HT1080 (cell line): Measurements from ENCODE around the gene SULT4A1. TPM values are rescaled to one million over a fixed set of nuclear protein-coding genes. Genes with fewer than 3 reads are reported as not detected.
"Not testable (repeated sequence)": the region's sequence is repeated elsewhere in the genome, so short reads cannot be mapped to it uniquely, and the experiment has no call there.

Source experiments
- DNase-seq: peaks from one replicate; pipeline ENCODE4 v3.0.0-alpha.2; 2015; ENCODE audit warnings: low read depth
- total RNA-seq: library from RNA; depleted of rRNA; stranded (reverse); fragments of >200 nt; shearing (Covaris generic); gene quantifications from 2 replicates; pipeline ENCODE4 v1.2.3, GENCODE V29; 2014

Gene SULT4A1
- total RNA-seq, 1 experiment from 2014 or later: 0.26 TPM

- DNase-seq: no peak
Measured at GRCh38 chr22:43887391-43887790, 25.1 kb upstream of the SULT4A1 start.

- DNase-seq: no peak
Measured at GRCh38 chr22:43886231-43886630, 23.9 kb upstream of the SULT4A1 start.

- DNase-seq: no peak
Measured at GRCh38 chr22:43885786-43886185, 23.5 kb upstream of the SULT4A1 start.

GRCh38 chr22:43885319-43885671, 23.0 kb upstream of the SULT4A1 start:
- DNase-seq: no peak

GRCh38 chr22:43884600-43885318, 22.4 kb upstream of the SULT4A1 start:
- DNase-seq: no peak

GRCh38 chr22:43883719-43884415, 21.6 kb upstream of the SULT4A1 start:
- DNase-seq: no peak

GRCh38 chr22:43883012-43883661, 20.8 kb upstream of the SULT4A1 start:
- peak; percentile 83 for DNase-seq

- no peak for DNase-seq
Measured at GRCh38 chr22:43882122-43882767, 19.9 kb upstream of the SULT4A1 start.

- no peak for DNase-seq
Measured at GRCh38 chr22:43881091-43882061, 19.1 kb upstream of the SULT4A1 start.

- DNase-seq: no peak
Measured at GRCh38 chr22:43880541-43880991, 18.3 kb upstream of the SULT4A1 start.

GRCh38 chr22:43879901-43880540, 17.7 kb upstream of the SULT4A1 start:
- DNase-seq: no peak

- DNase-seq: no peak
Measured at GRCh38 chr22:43878831-43879550, 16.7 kb upstream of the SULT4A1 start.

GRCh38 chr22:43878079-43878795, 15.9 kb upstream of the SULT4A1 start:
- no peak for DNase-seq

- DNase-seq: no peak
Measured at GRCh38 chr22:43876866-43877509, 14.7 kb upstream of the SULT4A1 start.

- DNase-seq: no peak
Measured at GRCh38 chr22:43869799-43870198, 7.5 kb upstream of the SULT4A1 start.

- not testable (repeated sequence) for DNase-seq
Measured at GRCh38 chr22:43869001-43869400, 6.7 kb upstream of the SULT4A1 start.

GRCh38 chr22:43867839-43868635, 5.7 kb upstream of the SULT4A1 start:
- peak; percentile 56 for DNase-seq

GRCh38 chr22:43862882-43863202, 529 bp upstream of the SULT4A1 start:
- no peak for DNase-seq
